ENCODE data around the gene IRAG1. TPM values are rescaled to one million over a fixed set of nuclear protein-coding genes. Genes with fewer than 3 reads are reported as not detected.

IRAG1 gene
- total and polyA plus RNA-seq, 2 donors = 60.1 to 75.9 TPM

DNA sequence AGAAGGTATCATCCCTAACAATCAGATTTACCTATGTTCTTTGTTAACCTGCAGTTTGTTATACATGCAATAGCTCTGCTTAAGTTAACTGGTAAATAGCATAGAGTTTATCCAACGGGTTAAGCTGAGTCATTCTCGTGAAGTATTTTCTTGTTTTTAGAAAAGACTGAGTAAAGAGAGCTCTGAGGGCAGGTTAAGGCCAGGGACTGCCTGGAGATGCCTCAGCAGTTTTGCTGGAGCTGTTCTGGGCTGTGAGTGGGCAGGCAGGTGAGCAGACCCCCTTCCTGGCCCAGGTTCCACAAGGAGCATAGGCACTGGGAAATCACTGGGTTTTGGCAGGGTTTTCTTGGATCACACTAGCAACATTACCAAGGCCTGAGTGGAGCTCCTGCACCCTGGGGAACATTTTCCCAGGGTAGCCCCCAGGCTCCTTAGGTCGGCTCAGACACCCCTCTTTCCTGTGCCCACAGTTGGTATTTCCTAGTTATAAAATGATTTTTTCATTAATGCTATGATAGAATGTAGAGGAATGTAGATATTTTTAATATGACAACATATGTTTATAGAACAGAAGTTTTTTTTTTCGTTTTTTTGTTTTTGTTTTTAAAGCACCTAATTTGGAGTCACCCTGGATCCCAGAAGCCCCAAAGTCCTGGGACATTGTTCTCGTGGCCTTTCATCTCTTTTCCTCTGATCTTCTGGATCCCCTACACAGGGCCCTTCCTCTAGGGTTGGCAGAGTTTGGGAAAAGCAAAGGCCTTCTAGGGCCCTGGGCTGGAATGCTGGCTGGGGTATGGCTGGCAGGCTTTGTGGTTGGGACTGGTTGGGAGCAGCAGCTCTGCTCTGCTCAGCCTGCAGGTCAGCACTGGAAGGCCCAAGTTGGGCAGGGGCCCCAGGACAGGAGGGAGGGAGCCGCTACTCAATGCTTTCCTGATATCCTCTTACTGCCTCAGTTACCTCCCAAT lies 26.7 kb downstream of the IRAG1 start:
- Histone ChIP-seq H3K4me3 (ENCODE audit: low read depth, low read length) (no peak overlapping the region), H3K36me3 (ENCODE audit: insufficient read depth) (no peaks in the 10 kb centered on the region), H3K27ac (ENCODE audit: low read depth) (peak overlapping the region; percentile 53), H3K4me1 (ENCODE audit: insufficient read depth) (no peaks in the 10 kb centered on the region)
- 55% methylated on average over 6 of the region's 6 CpGs for WGBS
- DNase-seq (ENCODE audit: extremely low spot score) = no peak

DNA sequence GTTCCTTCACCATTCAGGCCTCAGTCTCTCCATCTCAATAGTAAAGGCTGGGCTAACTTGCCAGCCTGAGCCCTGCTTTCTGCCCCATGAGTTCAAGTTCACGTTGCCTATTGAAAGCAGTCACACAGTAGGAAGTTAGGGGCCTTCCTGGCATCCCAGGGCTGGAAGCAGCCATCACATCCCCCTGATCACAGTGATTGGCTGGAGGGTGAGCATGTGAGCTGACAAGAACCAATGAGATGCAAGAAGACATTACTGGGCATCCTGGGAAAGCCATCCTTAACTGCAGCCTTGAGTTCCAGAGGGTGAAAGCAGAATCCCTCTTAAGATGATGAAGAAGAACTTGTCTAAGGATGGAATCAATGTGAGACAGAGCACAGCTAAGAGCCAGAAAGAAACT lies 29.1 kb downstream of the IRAG1 start:
- no peaks in the 10 kb centered on the region for H3K4me1 ChIP-seq (ENCODE audit: insufficient read depth)
- DNase-seq (ENCODE audit: extremely low spot score) = no peak
- H3K4me3 ChIP-seq (ENCODE audit: low read depth, low read length) = no peak overlapping the region
- no peaks in the 10 kb centered on the region for H3K36me3 ChIP-seq (ENCODE audit: insufficient read depth)
- H3K27ac ChIP-seq (ENCODE audit: low read depth) = no peak overlapping the region
- WGBS = 90% methylated on average over 1 of the region's 1 CpG

DNA sequence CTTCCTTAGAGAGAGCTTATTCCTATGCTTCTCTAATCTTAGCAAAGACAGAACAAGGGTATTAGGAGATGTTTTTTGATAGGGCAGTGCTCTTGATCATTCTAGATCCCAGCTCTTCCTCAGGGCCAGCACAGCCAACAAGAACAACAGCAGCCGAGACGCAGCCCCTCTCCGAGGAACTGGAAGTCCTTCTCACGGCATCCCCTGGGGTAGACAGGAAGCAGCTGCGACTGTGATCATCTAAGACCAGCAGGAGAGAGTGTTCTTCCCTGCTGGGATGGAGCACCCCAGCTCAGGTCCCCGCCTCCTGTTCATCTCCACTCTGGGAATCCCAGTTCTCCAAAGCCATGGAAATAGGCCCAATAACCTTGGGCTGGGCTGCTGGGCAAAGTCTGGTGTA lies 29.6 kb downstream of the IRAG1 start:
- Histone ChIP-seq H3K27ac (ENCODE audit: low read depth) (peak overlapping the region; percentile 40), H3K4me3 (ENCODE audit: low read depth, low read length) (no peak overlapping the region), H3K36me3 (ENCODE audit: insufficient read depth) (no peaks in the 10 kb centered on the region), H3K4me1 (ENCODE audit: insufficient read depth) (no peaks in the 10 kb centered on the region)
- WGBS = 66% methylated on average over 6 of the region's 6 CpGs
- no peak for DNase-seq (ENCODE audit: extremely low spot score)

DNA sequence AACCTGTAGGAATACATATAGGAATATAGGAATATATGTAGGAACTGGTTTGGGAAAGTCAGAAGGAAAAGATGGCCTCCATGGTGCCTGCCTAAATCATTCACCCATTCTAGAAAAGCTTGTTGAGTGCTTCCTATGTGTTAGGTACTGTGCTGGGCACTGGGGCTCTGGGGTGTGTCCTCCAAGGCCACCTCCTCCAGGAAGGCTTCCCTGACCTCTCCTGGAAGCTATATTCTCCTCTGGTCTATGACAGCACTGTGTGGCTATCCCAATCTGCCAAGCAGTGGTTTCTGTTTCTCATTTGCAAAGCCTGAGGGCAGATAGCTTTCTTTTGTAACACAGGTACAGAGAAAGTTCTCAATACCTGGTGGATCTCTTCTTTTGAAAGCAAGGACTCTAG lies 30.2 kb downstream of the IRAG1 start:
- no peak for DNase-seq (ENCODE audit: extremely low spot score)
- Histone ChIP-seq H3K4me3 (ENCODE audit: low read depth, low read length) (no peak overlapping the region), H3K27ac (ENCODE audit: low read depth) (peak overlapping the region; percentile 12), H3K36me3 (ENCODE audit: insufficient read depth) (no peaks in the 10 kb centered on the region), H3K4me1 (ENCODE audit: insufficient read depth) (no peaks in the 10 kb centered on the region)

DNA sequence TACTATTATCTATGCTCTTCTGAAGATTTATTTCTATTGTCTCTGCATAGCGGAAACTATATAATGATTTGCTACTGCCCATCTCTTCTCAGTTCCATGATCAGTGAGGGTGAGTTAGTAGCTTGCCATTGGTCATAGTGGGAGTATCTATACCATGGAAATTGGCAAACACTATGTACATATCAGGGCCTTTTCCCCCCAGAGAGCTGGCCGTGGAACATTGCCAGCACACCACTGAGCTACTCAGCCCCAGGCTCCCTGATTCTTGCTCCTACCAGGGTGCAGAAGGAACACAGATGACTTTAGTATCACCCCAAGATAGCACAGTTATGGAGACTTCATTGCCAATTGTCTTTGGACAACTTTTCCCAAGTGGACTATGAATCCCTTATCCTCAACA lies 33.2 kb downstream of the IRAG1 start:
- no peak overlapping the region for H3K4me3 ChIP-seq (ENCODE audit: low read depth, low read length)
- 87% methylated on average over 2 of the region's 2 CpGs for WGBS
- H3K4me1 ChIP-seq (ENCODE audit: insufficient read depth) = no peaks in the 10 kb centered on the region
- no peak for DNase-seq (ENCODE audit: extremely low spot score)
- no peaks in the 10 kb centered on the region for H3K36me3 ChIP-seq (ENCODE audit: insufficient read depth)
- H3K27ac ChIP-seq (ENCODE audit: low read depth) = no peak overlapping the region

DNA sequence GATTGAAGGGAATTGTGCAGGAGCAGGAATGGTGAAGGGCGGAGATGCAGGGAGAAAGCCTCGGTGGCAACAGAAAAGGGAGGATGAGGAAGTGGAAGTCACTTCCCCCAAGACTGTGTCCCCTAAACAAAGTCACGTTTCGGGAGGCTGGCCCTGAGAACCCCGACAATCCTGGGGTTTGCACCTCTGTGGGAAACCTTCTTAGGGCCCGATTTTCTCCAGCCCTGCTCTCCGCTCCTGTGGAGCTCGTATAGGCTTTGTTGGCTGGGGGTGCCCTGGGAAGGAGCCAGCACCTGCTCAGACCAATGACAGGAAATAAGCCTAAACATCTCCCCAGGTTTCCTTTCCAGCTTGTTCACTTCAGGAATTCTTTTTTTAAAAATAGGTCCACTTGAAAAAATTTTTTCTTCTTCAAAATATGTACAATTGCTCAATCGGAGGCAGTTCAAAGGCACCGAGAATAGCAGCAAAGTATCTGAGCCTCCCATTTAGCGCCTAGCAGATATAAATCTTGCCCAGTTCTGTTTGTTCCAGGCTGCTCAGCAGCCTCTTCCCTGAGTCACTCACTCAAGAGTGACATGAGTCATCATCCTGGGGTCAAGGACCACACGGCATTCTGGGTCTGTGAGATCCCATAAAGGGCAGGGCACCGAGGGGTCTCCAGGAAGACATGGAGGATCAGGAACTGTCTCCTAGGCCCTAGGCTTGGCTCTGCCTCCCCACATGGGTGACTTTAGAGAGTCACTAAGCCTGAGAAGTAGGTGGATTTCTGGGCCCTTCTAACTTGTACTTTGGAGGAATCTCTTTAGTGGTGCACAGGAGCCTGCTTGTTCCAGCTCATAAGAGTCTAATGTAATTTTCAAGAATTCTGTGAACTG lies 34.0 kb downstream of the IRAG1 start:
- H3K4me1 ChIP-seq (ENCODE audit: insufficient read depth) = no peaks in the 10 kb centered on the region
- H3K36me3 ChIP-seq (ENCODE audit: insufficient read depth) = no peaks in the 10 kb centered on the region
- DNase-seq (ENCODE audit: extremely low spot score) = no peak
- WGBS = 40% methylated on average over 13 of the region's 13 CpGs
- H3K27ac ChIP-seq (ENCODE audit: low read depth) = peak overlapping the region; percentile 75
- H3K4me3 ChIP-seq (ENCODE audit: low read depth, low read length) = no peak overlapping the region

DNA sequence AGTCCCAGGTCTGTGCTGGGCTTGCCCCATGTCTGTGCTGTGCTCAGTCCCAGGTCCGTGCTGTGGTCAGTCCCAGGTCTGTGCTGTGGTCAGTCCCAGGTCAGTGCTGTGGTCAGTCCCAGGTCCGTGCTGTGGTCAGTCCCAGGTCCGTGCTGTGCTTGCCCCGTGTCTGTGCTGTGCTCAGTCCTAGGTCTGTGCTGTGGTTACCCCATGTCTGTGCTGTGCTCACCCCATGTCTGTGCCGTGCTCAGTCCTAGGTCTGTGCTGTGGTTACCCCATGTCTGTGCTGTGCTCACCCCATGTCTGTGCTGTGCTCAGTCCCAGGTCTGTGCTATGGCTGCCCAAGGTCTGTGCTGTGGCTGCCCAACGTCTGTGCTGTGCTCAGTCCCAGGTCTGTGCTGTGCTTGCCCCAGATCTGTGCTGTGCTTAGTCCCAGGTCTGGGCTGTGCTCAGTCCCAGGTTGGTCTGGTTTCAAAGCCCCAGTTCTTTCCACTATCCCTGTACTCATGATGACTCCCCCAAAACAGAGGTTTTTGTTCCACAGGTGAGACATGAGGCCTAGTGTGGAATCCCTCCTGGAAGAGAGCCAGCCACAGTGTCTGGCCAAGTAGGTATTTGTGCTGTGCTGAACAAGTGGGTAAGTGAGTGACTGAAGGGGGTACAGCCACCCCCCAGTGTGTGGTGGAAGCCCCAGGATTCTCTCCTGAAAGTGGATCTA lies 34.8 kb downstream of the IRAG1 start:
- DNase-seq (ENCODE audit: extremely low spot score) = no peak
- no peaks in the 10 kb centered on the region for H3K4me1 ChIP-seq (ENCODE audit: insufficient read depth)
- 73% methylated on average over 6 of the region's 6 CpGs for WGBS
- peak overlapping the region; percentile 75 for H3K27ac ChIP-seq (ENCODE audit: low read depth)
- no peaks in the 10 kb centered on the region for H3K36me3 ChIP-seq (ENCODE audit: insufficient read depth)
- H3K4me3 ChIP-seq (ENCODE audit: low read depth, low read length) = no peak overlapping the region

DNA sequence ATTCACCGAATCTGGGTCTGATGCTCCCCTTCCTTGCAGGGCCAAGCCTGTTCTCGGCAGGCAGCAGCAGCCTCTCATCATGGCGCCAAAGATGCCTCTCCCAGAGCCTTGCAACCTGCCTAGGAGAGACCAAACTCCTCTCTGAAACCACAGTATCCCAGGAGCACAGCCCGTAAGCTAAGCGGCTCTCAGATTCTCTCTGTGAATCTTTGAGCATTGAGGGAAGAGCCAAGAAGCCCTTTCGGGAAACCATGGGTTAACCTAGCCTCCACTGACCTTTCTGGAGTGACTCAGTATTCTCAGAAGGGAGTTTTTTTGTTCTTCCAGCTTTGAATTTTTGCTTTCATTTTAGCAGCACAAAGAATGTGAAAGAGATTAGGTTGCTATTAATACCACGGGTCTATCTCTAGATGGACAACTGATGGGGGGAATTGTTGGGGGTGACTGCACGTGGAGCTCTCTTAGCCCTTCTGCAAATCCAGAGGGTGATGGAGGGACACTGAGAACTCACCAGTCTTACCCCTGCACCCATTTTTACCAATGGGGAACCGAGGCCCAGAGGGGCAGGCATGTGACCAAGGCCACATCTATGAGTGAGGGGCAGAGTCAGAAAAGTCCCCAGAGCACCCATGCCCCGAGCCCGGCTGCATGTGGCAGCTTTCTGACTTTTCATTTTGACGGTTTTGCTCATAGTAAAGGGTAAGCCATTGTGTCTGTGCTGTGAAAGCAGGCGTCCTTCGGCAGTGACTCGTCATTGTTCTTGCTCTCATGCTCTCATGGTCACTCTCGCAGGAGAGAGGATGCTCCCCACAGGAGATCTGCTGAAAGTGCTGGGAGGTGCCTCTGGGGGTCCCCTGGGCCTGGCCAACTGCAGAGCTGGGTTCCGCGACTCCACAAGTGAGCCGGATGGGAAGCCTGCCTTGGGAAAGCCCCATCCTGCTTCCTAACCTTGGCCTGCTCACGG lies 36.0 kb downstream of the IRAG1 start:
- H3K27ac ChIP-seq (ENCODE audit: low read depth) = peak overlapping the region; percentile 67
- H3K4me1 ChIP-seq (ENCODE audit: insufficient read depth) = no peaks in the 10 kb centered on the region
- 30% methylated on average over 20 of the region's 20 CpGs for WGBS
- H3K4me3 ChIP-seq (ENCODE audit: low read depth, low read length) = no peak overlapping the region
- DNase-seq (ENCODE audit: extremely low spot score) = no peak
- H3K36me3 ChIP-seq (ENCODE audit: insufficient read depth) = no peaks in the 10 kb centered on the region

DNA sequence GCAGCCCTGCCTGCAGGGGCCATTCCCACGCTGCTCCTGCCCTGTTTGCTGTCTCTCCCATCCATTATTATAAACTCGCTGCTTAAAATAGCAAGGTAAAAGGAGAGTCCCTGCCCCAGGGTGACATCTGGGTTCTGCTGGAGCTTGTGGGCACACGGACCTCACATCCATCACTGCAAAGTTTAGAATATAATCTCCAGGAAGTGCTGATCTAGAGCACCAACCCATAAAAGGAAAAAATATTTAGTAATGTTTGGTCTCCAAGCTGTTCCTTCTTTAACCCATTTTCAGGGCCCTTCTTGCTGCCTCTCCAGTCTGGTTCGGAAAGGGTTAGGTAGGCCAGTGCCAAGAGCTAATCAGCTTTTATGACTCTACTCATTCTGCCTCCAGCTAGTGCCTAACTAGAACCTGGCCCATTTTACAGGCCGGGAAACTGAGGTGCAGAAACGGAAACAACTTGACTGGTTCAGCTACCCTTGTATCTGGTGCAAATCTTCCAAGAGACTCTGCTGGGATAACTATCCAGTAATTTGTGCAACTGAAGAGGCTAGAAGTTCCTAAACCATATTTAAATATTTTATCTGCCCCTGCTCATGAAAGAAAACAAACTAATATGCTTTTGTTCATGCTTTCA lies 37.5 kb downstream of the IRAG1 start:
- DNase-seq (ENCODE audit: extremely low spot score) = no peak
- H3K36me3 ChIP-seq (ENCODE audit: insufficient read depth) = no peaks in the 10 kb centered on the region
- WGBS = 47% methylated on average over 6 of the region's 6 CpGs
- no peak overlapping the region for H3K4me3 ChIP-seq (ENCODE audit: low read depth, low read length)
- no peaks in the 10 kb centered on the region for H3K4me1 ChIP-seq (ENCODE audit: insufficient read depth)
- no peak overlapping the region for H3K27ac ChIP-seq (ENCODE audit: low read depth)

DNA sequence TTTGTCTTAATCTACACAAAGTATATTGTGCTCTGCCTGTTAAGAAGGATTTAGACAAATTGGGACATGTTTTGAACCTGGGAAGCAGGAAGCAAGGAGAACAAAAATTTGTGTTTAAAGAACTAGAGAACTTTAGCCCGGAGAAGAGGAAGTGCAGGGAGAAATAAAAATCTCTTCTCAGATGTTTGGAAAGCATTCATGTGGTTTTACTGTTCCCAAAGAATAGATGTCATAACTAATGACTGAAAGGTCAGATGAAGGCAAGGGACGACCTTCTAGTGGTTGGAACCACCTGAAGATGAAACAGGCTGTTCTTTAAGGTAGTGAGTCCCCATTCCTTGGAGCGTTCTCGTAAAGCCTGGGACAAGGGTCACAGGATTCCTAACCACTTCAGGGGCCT lies 38.3 kb downstream of the IRAG1 start:
- H3K36me3 ChIP-seq (ENCODE audit: insufficient read depth) = no peaks in the 10 kb centered on the region
- H3K27ac ChIP-seq (ENCODE audit: low read depth) = no peak overlapping the region
- 40% methylated on average over 4 of the region's 4 CpGs for WGBS
- no peak for DNase-seq (ENCODE audit: extremely low spot score)
- H3K4me3 ChIP-seq (ENCODE audit: low read depth, low read length) = no peak overlapping the region
- H3K4me1 ChIP-seq (ENCODE audit: insufficient read depth) = no peaks in the 10 kb centered on the region

DNA sequence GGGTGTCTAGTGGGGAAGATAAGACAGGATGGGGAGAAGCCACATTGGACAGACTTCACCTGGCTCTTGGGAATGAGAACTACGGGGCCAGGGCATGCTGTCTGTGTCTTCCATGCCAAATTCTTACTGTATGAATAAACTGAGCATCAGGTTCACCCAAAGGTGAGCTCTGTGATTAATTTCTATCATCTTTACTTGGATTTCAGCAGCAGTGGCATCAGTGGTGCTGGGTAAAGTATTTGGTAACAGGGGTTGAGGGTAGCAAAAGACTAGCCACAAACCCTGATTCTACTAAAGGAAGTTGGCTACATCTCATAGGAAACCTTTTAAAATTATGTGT lies 38.8 kb downstream of the IRAG1 start:
- WGBS = 45% methylated on average over 1 of the region's 1 CpG
- no peaks in the 10 kb centered on the region for H3K4me1 ChIP-seq (ENCODE audit: insufficient read depth)
- H3K36me3 ChIP-seq (ENCODE audit: insufficient read depth) = no peaks in the 10 kb centered on the region
- H3K27ac ChIP-seq (ENCODE audit: low read depth) = no peak overlapping the region
- H3K4me3 ChIP-seq (ENCODE audit: low read depth, low read length) = no peak overlapping the region
- DNase-seq (ENCODE audit: extremely low spot score) = no peak

DNA sequence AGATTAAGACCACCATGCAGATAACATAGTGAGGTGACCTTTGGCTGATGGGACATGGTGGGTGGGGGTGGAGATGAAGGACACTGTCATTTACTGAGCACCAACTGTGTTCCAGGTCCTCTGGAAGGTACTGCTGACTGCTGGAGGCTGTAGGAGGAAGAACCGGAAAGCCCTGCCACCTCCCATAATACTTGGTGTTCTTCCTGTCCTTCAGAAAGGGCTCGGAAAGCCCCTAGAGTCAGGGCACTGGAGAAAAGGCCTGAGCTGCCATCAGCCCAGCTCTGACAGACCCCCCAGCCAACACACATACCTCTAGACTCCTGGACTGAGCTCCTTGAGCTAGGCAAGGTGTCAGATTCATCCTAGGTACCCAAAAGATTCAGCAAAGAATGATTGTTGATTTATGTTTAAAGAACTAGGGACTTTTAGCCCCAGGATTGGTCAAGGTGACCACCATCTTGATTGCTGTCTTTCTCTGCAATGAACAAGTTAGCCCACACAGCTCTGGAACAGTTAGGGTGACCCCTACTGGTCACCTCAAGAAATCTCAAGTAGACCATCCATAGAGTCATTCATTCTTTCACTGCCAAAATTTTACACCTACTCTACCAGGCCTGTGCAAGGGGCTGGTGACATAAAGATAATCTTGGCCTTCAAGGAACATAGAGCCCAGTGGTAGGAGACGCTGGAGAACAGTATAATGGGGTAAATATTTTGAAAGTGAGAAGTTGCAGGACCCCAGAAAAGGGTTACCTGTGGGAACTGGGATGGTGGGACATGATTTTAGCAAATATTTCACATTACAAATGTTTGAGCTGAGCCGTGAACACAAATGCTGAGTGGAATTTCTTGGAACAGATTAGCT lies 39.4 kb downstream of the IRAG1 start:
- no peak for DNase-seq (ENCODE audit: extremely low spot score)
- Histone ChIP-seq H3K4me3 (ENCODE audit: low read depth, low read length) (no peak overlapping the region), H3K36me3 (ENCODE audit: insufficient read depth) (no peaks in the 10 kb centered on the region), H3K4me1 (ENCODE audit: insufficient read depth) (no peaks in the 10 kb centered on the region), H3K27ac (ENCODE audit: low read depth) (no peak overlapping the region)
- WGBS = 73% methylated on average over 4 of the region's 4 CpGs

All from urinary bladder (tissue), 4 donors.